ENCODE measurements around the gene RPL28.

The RPL28 gene

DNA sequence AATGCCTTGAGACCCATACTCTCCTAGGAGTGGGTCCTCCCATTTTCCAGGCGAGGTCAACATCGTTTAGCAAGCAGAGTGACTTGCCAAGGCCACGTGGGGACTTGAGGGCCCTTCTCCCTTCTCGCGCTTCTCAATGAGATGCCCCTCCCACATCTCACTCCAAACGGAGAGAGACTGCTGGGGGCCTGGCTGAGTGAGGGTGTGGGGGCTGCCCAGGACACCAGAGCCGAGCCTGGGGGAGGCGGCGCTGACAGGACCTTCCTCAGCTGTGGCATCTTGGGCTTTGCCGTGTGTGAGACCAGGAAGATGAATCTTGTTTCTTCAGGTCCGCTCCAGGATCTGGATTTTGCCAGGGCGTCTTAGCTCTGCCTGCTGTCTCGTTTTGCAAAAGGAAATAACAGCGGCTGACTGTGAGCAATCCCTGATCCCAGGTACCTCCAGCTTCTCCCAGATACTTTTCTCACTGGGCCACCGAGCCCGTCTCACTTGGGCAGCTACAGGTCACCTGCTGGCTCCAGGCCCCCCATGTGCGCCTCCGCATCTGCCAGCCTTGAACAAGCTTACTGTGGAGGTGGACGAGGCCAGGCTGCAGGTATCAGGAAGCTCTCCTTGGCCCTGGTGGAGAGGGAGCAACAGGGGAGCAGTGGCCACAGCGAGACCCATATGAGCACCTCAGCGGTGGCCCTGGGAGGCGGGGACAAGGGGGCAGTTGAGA lies 37.3 kb upstream of the RPL28 start:
- TF ChIP-seq, protein P1, sequence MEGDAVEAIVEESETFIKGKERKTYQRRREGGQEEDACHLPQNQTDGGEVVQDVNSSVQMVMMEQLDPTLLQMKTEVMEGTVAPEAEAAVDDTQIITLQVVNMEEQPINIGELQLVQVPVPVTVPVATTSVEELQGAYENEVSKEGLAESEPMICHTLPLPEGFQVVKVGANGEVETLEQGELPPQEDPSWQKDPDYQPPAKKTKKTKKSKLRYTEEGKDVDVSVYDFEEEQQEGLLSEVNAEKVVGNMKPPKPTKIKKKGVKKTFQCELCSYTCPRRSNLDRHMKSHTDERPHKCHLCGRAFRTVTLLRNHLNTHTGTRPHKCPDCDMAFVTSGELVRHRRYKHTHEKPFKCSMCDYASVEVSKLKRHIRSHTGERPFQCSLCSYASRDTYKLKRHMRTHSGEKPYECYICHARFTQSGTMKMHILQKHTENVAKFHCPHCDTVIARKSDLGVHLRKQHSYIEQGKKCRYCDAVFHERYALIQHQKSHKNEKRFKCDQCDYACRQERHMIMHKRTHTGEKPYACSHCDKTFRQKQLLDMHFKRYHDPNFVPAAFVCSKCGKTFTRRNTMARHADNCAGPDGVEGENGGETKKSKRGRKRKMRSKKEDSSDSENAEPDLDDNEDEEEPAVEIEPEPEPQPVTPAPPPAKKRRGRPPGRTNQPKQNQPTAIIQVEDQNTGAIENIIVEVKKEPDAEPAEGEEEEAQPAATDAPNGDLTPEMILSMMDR (IDR thresholded peaks at IDR 0.05), result no peak
- H3K4me3 ChIP-seq, result no peak overlapping the region
- no peak overlapping the region for H3K27ac ChIP-seq
- no peak for DNase-seq (ENCODE audit: low spot score)

DNA sequence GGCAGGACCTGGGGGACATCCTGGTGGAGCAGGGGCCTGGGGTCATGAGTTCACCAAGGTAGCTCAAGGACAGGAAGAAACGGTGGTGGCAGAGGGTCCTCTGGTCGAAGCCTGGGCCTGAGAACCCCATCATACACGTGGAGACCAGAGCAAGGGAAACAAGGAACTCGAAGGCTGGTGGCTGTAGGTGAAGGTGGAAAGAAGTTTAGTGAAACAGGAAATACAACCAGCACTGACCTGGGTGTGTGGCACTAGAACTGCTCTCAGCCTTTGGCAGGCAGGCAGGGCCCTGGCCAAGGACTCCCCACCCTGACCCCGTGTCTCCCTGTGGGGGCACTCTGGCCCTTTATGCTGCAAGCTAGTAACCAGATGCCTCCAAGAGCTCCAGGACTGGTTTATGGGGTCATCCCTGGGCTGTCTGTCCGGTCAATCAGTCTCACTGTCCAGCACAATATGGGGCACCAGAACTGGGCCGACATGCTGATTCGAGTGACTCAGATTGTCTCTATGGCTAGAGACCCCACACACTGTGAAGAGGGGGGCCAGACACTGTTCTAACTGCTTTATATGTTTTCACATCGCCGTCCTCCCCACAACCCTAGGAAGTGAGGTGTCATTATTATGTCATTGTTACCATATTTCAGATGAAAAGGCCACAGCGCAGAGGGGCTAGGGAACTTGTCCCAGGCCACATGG lies 35.0 kb upstream of the RPL28 start:
- H3K27ac ChIP-seq, result no peak overlapping the region
- TF ChIP-seq, protein P1 (IDR thresholded peaks at IDR 0.05), result no peak
- no peak for DNase-seq (ENCODE audit: low spot score)
- no peak overlapping the region for H3K4me3 ChIP-seq

DNA sequence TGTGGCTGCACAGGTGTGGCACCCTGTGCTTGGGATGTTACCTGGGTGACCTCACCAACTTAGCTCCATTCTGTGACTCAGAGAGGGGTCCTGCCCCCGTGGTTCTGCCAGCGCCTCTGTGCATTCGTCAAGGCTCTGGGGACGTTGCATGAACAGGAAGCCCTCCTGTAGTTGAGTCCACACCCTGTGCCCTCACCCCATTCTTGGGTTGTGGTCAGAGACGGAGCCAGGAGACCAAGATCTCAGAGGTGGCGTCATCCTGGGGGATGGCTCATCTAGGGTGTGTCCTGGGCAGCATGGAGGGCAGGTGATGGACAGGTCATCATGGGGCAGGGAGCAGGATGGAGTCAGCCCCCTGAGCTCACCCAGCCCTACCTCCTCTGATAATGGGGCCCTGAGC lies 33.7 kb upstream of the RPL28 start:
- no peak for DNase-seq (ENCODE audit: low spot score)
- Histone ChIP-seq H3K4me3 (no peak overlapping the region), H3K27ac (no peak overlapping the region)
- TF ChIP-seq, protein P1 (IDR thresholded peaks at IDR 0.05), result no peak

DNA sequence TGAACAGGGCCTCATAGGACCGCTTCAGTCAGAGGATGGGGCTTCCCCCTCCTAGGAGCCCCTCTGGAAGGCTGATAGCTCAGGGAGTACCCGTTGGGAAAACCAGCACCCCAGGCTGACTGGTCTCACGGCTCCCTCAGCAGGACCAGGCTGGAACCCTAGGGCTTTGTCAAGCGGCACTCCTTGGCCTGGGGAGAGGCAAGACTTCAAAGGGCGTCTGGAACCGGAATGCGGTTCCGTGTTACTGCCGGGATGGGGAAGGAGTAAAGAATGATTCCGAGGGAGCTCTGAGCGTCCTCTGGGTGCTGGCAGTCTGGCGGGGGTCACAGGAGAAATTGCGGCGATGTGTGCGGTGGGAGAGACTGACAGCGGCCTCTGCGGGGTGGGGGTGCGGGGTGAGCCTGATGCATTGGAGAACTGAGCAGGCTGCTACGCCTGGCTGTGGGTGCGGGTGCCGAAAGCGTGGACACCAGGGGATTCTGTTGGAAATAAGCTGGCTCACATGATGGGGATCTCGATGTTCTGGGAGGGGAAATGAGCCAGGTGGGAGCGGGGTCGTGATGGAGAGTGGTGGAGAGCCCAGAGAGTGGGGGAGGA lies 33.1 kb upstream of the RPL28 start:
- Histone ChIP-seq H3K4me3 (no peak overlapping the region), H3K27ac (no peak overlapping the region)
- no peak for DNase-seq (ENCODE audit: low spot score)
- TF ChIP-seq, protein P1 (IDR thresholded peaks at IDR 0.05), result no peak

DNA sequence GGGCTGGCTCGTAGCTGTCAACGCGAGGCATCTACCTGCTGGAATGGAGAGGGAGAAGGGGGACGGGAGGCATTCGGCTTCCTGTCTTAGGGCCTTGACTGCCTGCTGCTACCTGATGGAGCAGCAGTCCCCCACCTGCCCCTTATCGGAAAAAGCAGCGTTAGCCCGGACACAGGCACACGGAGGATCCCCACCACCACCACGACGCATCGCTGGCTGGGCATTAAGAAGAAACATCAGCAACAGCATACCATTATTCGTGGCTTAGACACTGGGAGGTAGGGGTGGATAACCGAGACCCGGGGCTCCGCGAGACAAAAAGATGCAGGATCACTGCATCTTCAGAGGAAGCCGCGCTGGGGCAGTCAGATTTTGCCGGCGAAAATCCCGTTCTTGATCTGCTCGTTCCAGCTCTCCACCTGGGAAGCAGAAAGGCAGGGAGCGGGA lies 32.4 kb upstream of the RPL28 start:
- TF ChIP-seq, protein P1 (IDR thresholded peaks at IDR 0.05), result no peak
- Histone ChIP-seq H3K4me3 (peak overlapping the region; percentile 70), H3K27ac (no peak overlapping the region)
- no peak for DNase-seq (ENCODE audit: low spot score)

DNA sequence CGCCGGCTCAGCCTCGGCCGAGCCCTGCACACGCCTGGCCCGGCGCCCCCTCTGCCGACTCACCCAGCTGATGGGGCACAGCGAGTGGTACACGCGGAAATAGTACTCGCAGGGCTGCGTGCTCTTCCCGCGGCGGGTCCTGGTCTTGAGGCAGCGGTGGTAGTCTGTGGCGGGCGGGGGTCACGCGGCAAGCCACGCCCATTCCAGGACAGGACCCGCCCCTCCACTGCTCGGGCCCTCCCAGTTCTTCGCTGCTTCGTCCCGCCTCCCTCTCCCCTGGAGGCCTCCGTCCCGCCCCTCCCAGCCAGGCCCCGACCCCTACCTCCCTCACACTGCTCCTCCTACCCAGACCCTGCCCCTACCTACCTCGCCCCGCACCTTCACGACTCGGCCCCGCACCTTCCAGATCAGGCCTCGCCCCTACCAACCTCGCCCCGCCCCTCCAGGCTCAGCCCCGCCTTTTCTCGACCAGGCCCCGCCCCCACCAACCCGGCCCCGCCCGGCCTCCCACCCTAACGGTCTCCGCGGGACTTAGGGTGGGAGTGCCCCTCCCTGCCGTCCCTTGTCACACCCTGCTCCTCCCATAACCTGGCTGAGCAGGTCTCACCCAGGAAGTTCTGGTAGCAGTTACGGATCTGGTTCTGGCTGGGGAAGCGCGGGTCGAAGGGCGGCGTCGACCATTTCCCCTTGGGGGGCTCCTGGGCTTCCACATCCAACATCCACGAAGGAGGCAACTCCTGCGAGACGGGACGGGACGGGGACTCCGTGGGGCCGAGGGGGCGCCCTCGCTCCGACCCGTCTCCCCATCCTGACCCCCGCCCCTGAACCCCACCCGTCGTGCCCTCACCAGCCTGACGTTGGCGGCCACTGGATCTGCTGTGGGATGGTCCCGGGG lies 31.7 kb upstream of the RPL28 start:
- TF ChIP-seq, protein P1 (IDR thresholded peaks at IDR 0.05), result no peak
- DNase-seq (ENCODE audit: low spot score), result no peak
- no peak overlapping the region for H3K27ac ChIP-seq
- peak overlapping the region; percentile 70 for H3K4me3 ChIP-seq

All from coronary artery (tissue), 2 donors.